ENCODE data around the gene PPARGC1A. TPM values are rescaled to one million over a fixed set of nuclear protein-coding genes. Genes with fewer than 3 reads are reported as not detected.

PPARGC1A gene
- total and polyA plus RNA-seq, 12 donors = 11.8 to 200 (median 102) TPM

DNA sequence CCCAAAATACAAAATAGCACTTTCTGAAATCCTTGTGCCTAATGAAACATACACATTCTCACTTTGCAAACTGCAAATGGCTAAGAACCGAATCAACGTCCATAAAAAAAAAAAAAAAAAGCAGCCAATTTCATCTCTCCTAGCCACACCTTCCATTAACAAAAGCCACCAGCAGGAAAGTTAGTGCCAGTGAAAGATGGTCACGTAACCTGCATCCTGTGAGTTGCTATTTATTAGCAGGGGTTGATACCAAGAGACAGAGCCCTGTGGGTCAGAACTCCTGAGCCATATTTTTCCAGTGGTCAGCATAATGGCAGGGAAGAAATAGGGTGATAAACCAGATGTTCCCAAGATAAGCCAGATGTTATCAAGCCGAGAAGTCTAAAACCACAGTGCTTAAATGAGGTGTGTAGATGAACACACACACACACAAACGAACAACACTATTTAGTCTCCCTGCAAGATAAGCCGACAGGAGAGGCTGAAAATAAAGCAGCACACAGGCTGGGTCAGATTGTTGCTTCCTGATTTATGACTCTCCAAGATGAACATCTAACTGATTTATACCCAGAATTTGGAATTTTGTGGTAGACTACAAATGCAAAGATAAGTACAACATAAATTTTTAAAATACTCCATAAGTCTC, 11.5 kb downstream of the PPARGC1A start:
- intact Hi-C loops (cut with DNase I) = loop anchor here in 1 of 10 donors (10.0 kb wide), 1 partner anchor 366 kb away; no protein-coding TSS in a partner anchor
- Histone ChIP-seq H3K4me3 (no peak overlapping the region), H3K27ac (peak overlapping the region; percentile 29 to 84 (median 74)), H3K9me3 (no peaks in the 10 kb centered on the region), H3K27me3 (no peaks in the 10 kb centered on the region), H3K36me3 (no peaks in the 10 kb centered on the region), H3K4me1 (peaks cover 0 to 99% (median 23%) of the 10 kb centered on the region in 9 donors)
- DNase-seq (no peak), ATAC-seq (peak in 3 of 8 donors; percentile 43 to 52 (median 48))
- TF ChIP-seq, protein P1, sequence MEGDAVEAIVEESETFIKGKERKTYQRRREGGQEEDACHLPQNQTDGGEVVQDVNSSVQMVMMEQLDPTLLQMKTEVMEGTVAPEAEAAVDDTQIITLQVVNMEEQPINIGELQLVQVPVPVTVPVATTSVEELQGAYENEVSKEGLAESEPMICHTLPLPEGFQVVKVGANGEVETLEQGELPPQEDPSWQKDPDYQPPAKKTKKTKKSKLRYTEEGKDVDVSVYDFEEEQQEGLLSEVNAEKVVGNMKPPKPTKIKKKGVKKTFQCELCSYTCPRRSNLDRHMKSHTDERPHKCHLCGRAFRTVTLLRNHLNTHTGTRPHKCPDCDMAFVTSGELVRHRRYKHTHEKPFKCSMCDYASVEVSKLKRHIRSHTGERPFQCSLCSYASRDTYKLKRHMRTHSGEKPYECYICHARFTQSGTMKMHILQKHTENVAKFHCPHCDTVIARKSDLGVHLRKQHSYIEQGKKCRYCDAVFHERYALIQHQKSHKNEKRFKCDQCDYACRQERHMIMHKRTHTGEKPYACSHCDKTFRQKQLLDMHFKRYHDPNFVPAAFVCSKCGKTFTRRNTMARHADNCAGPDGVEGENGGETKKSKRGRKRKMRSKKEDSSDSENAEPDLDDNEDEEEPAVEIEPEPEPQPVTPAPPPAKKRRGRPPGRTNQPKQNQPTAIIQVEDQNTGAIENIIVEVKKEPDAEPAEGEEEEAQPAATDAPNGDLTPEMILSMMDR (IDR thresholded peaks at IDR 0.05) = no peak
- WGBS, 2 donors = 42 to 56% methylated on average over 6 of the region's 6 CpGs

- H3K4me1 ChIP-seq = peaks cover 0 to 99% (median 23%) of the 10 kb centered on the region in 9 donors
- no peaks in the 10 kb centered on the region for H3K9me3 ChIP-seq
- intact Hi-C loops (cut with DNase I) = loop anchor here in 1 of 10 donors (10.0 kb wide), 1 partner anchor 367 kb away; no protein-coding TSS in a partner anchor
- H3K4me3 ChIP-seq = no peak overlapping the region
- TF ChIP-seq, protein P1 (IDR thresholded peaks at IDR 0.05) = no peak
- ATAC-seq = peak in 6 of 8 donors; percentile 69 to 85 (median 72)
- H3K27me3 ChIP-seq = no peaks in the 10 kb centered on the region
- H3K36me3 ChIP-seq = no peaks in the 10 kb centered on the region
- 57 to 61% methylated on average over 2 of the region's 2 CpGs for WGBS, 2 donors
- DNase-seq = no peak
- H3K27ac ChIP-seq = peak overlapping the region; percentile 29 to 84 (median 74)
These were observed 12.1 kb downstream of the PPARGC1A start for GRCh38 chr4:23877758-23878229.

GRCh38 chr4:23876418-23877089, 13.3 kb downstream of the PPARGC1A start:
- no peaks in the 10 kb centered on the region for H3K36me3 ChIP-seq
- TF ChIP-seq, protein P1 (IDR thresholded peaks at IDR 0.05) = no peak
- no peaks in the 10 kb centered on the region for H3K27me3 ChIP-seq
- WGBS, 2 donors = 62 to 69% methylated on average over 3 of the region's 3 CpGs
- no peak overlapping the region for H3K4me3 ChIP-seq
- ATAC-seq (no peak), DNase-seq (no peak)
- peaks cover 0 to 99% (median 34%) of the 10 kb centered on the region in 9 donors for H3K4me1 ChIP-seq
- no peaks in the 10 kb centered on the region for H3K9me3 ChIP-seq
- H3K27ac ChIP-seq = peak overlapping the region; percentile 29 to 84 (median 74)
- intact Hi-C loops (cut with DNase I) = loop anchor here in 1 of 10 donors (10.0 kb wide), 1 partner anchor 368 kb away; no protein-coding TSS in a partner anchor

GRCh38 chr4:23875317-23875716, 14.5 kb downstream of the PPARGC1A start:
- Histone ChIP-seq H3K27me3 (no peaks in the 10 kb centered on the region), H3K4me3 (no peak overlapping the region), H3K4me1 (peaks cover 0 to 97% (median 34%) of the 10 kb centered on the region in 9 donors), H3K9me3 (no peaks in the 10 kb centered on the region), H3K27ac (peak overlapping the region; percentile 45 to 84 (median 74)), H3K36me3 (no peaks in the 10 kb centered on the region)
- DNase-seq = no peak
- intact Hi-C loops (cut with DNase I) = loop anchor here in 1 of 10 donors (10.0 kb wide), 1 partner anchor 369 kb away; no protein-coding TSS in a partner anchor
- TF ChIP-seq, protein P1 (IDR thresholded peaks at IDR 0.05) = no peak
- ATAC-seq = no peak
- WGBS, 2 donors = 34 to 47% methylated on average over 6 of the region's 6 CpGs
